Astrocyte (in vitro differentiated cells and primary cell): Measurements from ENCODE around the gene NR1D1. TPM values are rescaled to one million over a fixed set of nuclear protein-coding genes. Genes with fewer than 3 reads are reported as not detected.

Experiments used
- DNase-seq: peaks from one replicate; pipeline ENCODE4 v3.0.0-alpha.2; 2010; ENCODE audit warnings: low read depth
- FAIRE-seq: peaks from 2 replicates; lab custom pipeline; 2011; peaks lifted over from hg19 to GRCh38; lab: Jason Lieb, UNC
- H2AFZ ChIP-seq: 2 replicates; pipeline ENCODE4 v1.6.0; 2012; ENCODE audit warnings: low read depth, low read length, inconsistent platforms
- H3K27ac ChIP-seq: 2 replicates; pipeline ENCODE4 v1.5.1; 2011; ENCODE audit warnings: low read depth, low read length, inconsistent platforms
- H3K27me3 ChIP-seq: 2 replicates; pipeline ENCODE4 v1.6.0; 2011; ENCODE audit warnings: low read length, inconsistent platforms; ENCODE audit not compliant: insufficient read depth
- H3K36me3 ChIP-seq: 2 replicates; pipeline ENCODE4 v1.5.1; 2011; ENCODE audit warnings: low read length, inconsistent platforms; ENCODE audit not compliant: insufficient read depth
- H3K4me1 ChIP-seq: 2 replicates; pipeline ENCODE4 v1.5.1; 2011; ENCODE audit warnings: low read length, inconsistent platforms; ENCODE audit not compliant: insufficient read depth
- H3K4me2 ChIP-seq: 2 replicates; pipeline ENCODE4 v1.6.0; 2012; ENCODE audit warnings: low read length, inconsistent platforms
- H3K4me3 ChIP-seq: 2 replicates; pipeline ENCODE4 v1.5.1; 2011; ENCODE audit warnings: low read depth, mild to moderate bottlenecking, low read length, inconsistent platforms; ENCODE audit not compliant: insufficient read depth
- H3K79me2 ChIP-seq: 2 replicates; pipeline ENCODE4 v1.6.0; 2012; ENCODE audit warnings: mild to moderate bottlenecking, low read length, inconsistent platforms; ENCODE audit not compliant: insufficient read depth
- H3K9ac ChIP-seq: 2 replicates; pipeline ENCODE4 v1.6.0; 2012; ENCODE audit warnings: mild to moderate bottlenecking, low read length, inconsistent platforms
- H3K9me3 ChIP-seq: 2 replicates; pipeline ENCODE4 v1.5.1; 2012; ENCODE audit warnings: low read depth, mild to moderate bottlenecking, low read length, inconsistent platforms; ENCODE audit not compliant: insufficient read depth
- H4K20me1 ChIP-seq: 2 replicates; pipeline ENCODE4 v1.6.0; 2012; ENCODE audit warnings: low read length, inconsistent platforms; ENCODE audit not compliant: insufficient read depth
- H3K27ac Mint-ChIP-seq: one replicate; pipeline ENCODE4 v1.8.0; 2021; ENCODE audit warnings: mild to moderate bottlenecking, mixed read lengths; ENCODE audit not compliant: unreplicated experiment
- H3K27me3 Mint-ChIP-seq: one replicate; pipeline ENCODE4 v1.8.0; 2021; ENCODE audit warnings: low read depth, mixed read lengths; ENCODE audit not compliant: unreplicated experiment
- H3K36me3 Mint-ChIP-seq: one replicate; pipeline ENCODE4 v1.8.0; 2021; ENCODE audit warnings: low read depth, mixed read lengths; ENCODE audit not compliant: unreplicated experiment
- H3K4me1 Mint-ChIP-seq: one replicate; pipeline ENCODE4 v1.8.0; 2021; ENCODE audit warnings: low read depth, mixed read lengths; ENCODE audit not compliant: unreplicated experiment
- H3K4me3 Mint-ChIP-seq: one replicate; pipeline ENCODE4 v1.8.0; 2021; ENCODE audit warnings: mild to moderate bottlenecking, moderate library complexity, mixed read lengths; ENCODE audit not compliant: unreplicated experiment
- H3K9me3 Mint-ChIP-seq: one replicate; pipeline ENCODE4 v1.8.0; 2021; ENCODE audit warnings: mild to moderate bottlenecking, mixed read lengths; ENCODE audit not compliant: unreplicated experiment
- CTCF ChIP-seq: IDR thresholded peaks from 2 replicates; pipeline ENCODE4 v1.5.1; 2011; ENCODE audit warnings: low read depth, mild to moderate bottlenecking, inconsistent platforms, low read length, moderate library complexity; ENCODE audit not compliant: insufficient read depth
- EZH2 ChIP-seq: IDR thresholded peaks from 2 replicates; pipeline ENCODE4 v1.6.1; 2012; ENCODE audit warnings: mild to moderate bottlenecking, low read length, inconsistent platforms; ENCODE audit not compliant: insufficient read depth
- total RNA-seq: library from RNA; stranded (reverse); gene quantifications from 2 replicates; pipeline ENCODE4 v1.2.1, GENCODE V29; 2021

NR1D1 gene
- total RNA-seq, 1 donor from 2014 or later, result 8.7 TPM

GRCh38 chr17:40068584-40068916, 31.8 kb downstream of the NR1D1 start:
- Mint-ChIP-seq H3K27me3 (peaks cover 2% of the 10 kb centered on the region), H3K4me1 (peaks cover 51% of the 10 kb centered on the region), H3K4me3 (peak overlapping the region; percentile 70), H3K27ac (peak overlapping the region; percentile 53), H3K9me3 (no peaks in the 10 kb centered on the region), H3K36me3 (peaks cover 3% of the 10 kb centered on the region)
- no peaks in the 10 kb centered on the region for H3K27me3 ChIP-seq
- peak overlapping the region; percentile 37 for H3K9ac ChIP-seq
- no peaks in the 10 kb centered on the region for H3K9me3 ChIP-seq
- peak overlapping the region; percentile 75 for H2AFZ ChIP-seq
- H3K4me1 ChIP-seq, result peaks cover 68% of the 10 kb centered on the region
- H3K79me2 ChIP-seq, result peaks cover 43% of the 10 kb centered on the region
- peak overlapping the region; percentile 83 for H3K4me2 ChIP-seq
- H3K27ac ChIP-seq, result peak overlapping the region; percentile 16
- TF ChIP-seq EZH2 (no peak), CTCF (no peak)
- FAIRE-seq (no peak), DNase-seq (no peak)
- H3K4me3 ChIP-seq, result peak overlapping the region; percentile 40
- no peaks in the 10 kb centered on the region for H3K36me3 ChIP-seq
- H4K20me1 ChIP-seq, result peaks cover 28% of the 10 kb centered on the region

GRCh38 chr17:40068129-40068581, 32.2 kb downstream of the NR1D1 start:
- Histone ChIP-seq H3K27ac (peak overlapping the region; percentile 16), H3K9me3 (no peaks in the 10 kb centered on the region), H3K4me2 (peak overlapping the region; percentile 83), H3K9ac (peak overlapping the region; percentile 37), H3K27me3 (no peaks in the 10 kb centered on the region), H2AFZ (peak overlapping the region; percentile 75), H3K36me3 (no peaks in the 10 kb centered on the region), H3K4me3 (peak overlapping the region; percentile 40), H4K20me1 (peaks cover 25% of the 10 kb centered on the region), H3K4me1 (peaks cover 69% of the 10 kb centered on the region), H3K79me2 (peaks cover 44% of the 10 kb centered on the region)
- Mint-ChIP-seq H3K9me3 (no peaks in the 10 kb centered on the region), H3K27ac (no peak overlapping the region), H3K36me3 (peaks cover 3% of the 10 kb centered on the region), H3K4me1 (peaks cover 51% of the 10 kb centered on the region), H3K4me3 (no peak overlapping the region), H3K27me3 (peaks cover 2% of the 10 kb centered on the region)
- no peak for TF ChIP-seq EZH2
- TF ChIP-seq CTCF, result no peak
- FAIRE-seq (no peak), DNase-seq (no peak)

GRCh38 chr17:40067710-40068109, 32.7 kb downstream of the NR1D1 start:
- peaks cover 23% of the 10 kb centered on the region for H4K20me1 ChIP-seq
- Mint-ChIP-seq H3K36me3 (peaks cover 3% of the 10 kb centered on the region), H3K27me3 (peaks cover 2% of the 10 kb centered on the region), H3K4me3 (no peak overlapping the region), H3K9me3 (no peaks in the 10 kb centered on the region), H3K4me1 (peaks cover 48% of the 10 kb centered on the region), H3K27ac (peak overlapping the region; percentile 55)
- peaks cover 69% of the 10 kb centered on the region for H3K4me1 ChIP-seq
- no peak overlapping the region for H2AFZ ChIP-seq
- DNase-seq (no peak), FAIRE-seq (no peak)
- no peak overlapping the region for H3K27ac ChIP-seq
- no peaks in the 10 kb centered on the region for H3K27me3 ChIP-seq
- H3K4me2 ChIP-seq, result no peak overlapping the region
- no peak overlapping the region for H3K4me3 ChIP-seq
- no peaks in the 10 kb centered on the region for H3K9me3 ChIP-seq
- H3K79me2 ChIP-seq, result peaks cover 44% of the 10 kb centered on the region
- TF ChIP-seq EZH2 (no peak), CTCF (no peak)
- no peak overlapping the region for H3K9ac ChIP-seq
- H3K36me3 ChIP-seq, result no peaks in the 10 kb centered on the region
